NOMO-1 treated with dmso at 0.1 percent for 144 hours (cell line): ENCODE measurements around the gene ATG2A.
A peak's percentile ranks its signal among the peaks of the same experiment; 100 is the strongest.

Experiments used
- DNase-seq: peaks from one replicate; lab custom pipeline; 2025; ENCODE audit not compliant: unreplicated experiment; lab: John Stamatoyannopoulos, UW

The ATG2A gene

GRCh38 chr11:64925536-64926436 lies 8.8 kb upstream of the ATG2A start:
- DNase-seq, result no peak

- no peak for DNase-seq
These were observed 7.9 kb upstream of the ATG2A start for GRCh38 chr11:64924910-64925284.

- peak; percentile 92 for DNase-seq
These were observed 7.2 kb upstream of the ATG2A start, which contains the start of gene PPP2R5B for GRCh38 chr11:64923944-64924909. PPP2R5B (plus strand) TSS chr11:64924689; CDS start chr11:64925735, 1,046 bp downstream.

GRCh38 chr11:64923151-64923661 lies 6.2 kb upstream of the ATG2A start:
- no peak for DNase-seq

- DNase-seq, result no peak
These were observed 4.4 kb upstream of the ATG2A start for GRCh38 chr11:64921384-64921783.

GRCh38 chr11:64920124-64920523 lies 3.1 kb upstream of the ATG2A start:
- no peak for DNase-seq

- DNase-seq, result no peak
These were observed 2.6 kb upstream of the ATG2A start for GRCh38 chr11:64919627-64920026.

GRCh38 chr11:64918017-64918416 lies 1.0 kb upstream of the ATG2A start:
- DNase-seq, result peak; percentile 31

GRCh38 chr11:64917663-64917995 lies 620 bp upstream of the ATG2A start:
- no peak for DNase-seq

GRCh38 chr11:64916040-64916774 lies 802 bp downstream of the ATG2A start:
- DNase-seq, result peak; percentile 46

- DNase-seq, result no peak
These were observed 1.6 kb downstream of the ATG2A start for GRCh38 chr11:64915376-64915887.

- no peak for DNase-seq
These were observed 2.9 kb downstream of the ATG2A start for GRCh38 chr11:64914123-64914522.

- DNase-seq, result no peak
These were observed 3.8 kb downstream of the ATG2A start for GRCh38 chr11:64913171-64913727.

GRCh38 chr11:64911689-64912088 lies 5.3 kb downstream of the ATG2A start:
- DNase-seq, result no peak

- DNase-seq, result no peak
These were observed 5.9 kb downstream of the ATG2A start for GRCh38 chr11:64911142-64911541.

- DNase-seq, result no peak
These were observed 6.4 kb downstream of the ATG2A start for GRCh38 chr11:64910451-64911093.

- DNase-seq, result no peak
These were observed 7.2 kb downstream of the ATG2A start for GRCh38 chr11:64909653-64910343.

GRCh38 chr11:64908766-64909165 lies 8.2 kb downstream of the ATG2A start:
- no peak for DNase-seq

- no peak for DNase-seq
These were observed 10.7 kb downstream of the ATG2A start for GRCh38 chr11:64906314-64906635.
